PFSK-1 (cell line): ENCODE data around the gene SYNGR1.

Source experiments
- FOXP2 ChIP-seq: optimal IDR thresholded peaks from 2 replicates; pipeline ENCODE3; 2011; ENCODE audit warnings: borderline replicate concordance, control low read depth, inconsistent platforms; ENCODE audit not compliant: insufficient read depth; ENCODE audit errors: extremely low read length, extremely low read depth
- POLR2AphosphoS5 ChIP-seq: IDR thresholded peaks from 2 replicates; pipeline ENCODE4 v1.6.1; 2012; ENCODE audit warnings: low read depth, mild to moderate bottlenecking, control low read depth, low read length, moderate library complexity
- SIN3A ChIP-seq: IDR thresholded peaks from 2 replicates; pipeline ENCODE4 v1.6.1; 2012; ENCODE audit warnings: mild to moderate bottlenecking, low read length, moderate library complexity, borderline replicate concordance; ENCODE audit not compliant: insufficient read depth
- TAF1 ChIP-seq: IDR thresholded peaks from 2 replicates; pipeline ENCODE4 v1.6.1; 2012; ENCODE audit warnings: low read length, control low read depth, borderline replicate concordance; ENCODE audit not compliant: insufficient read depth
- TF ChIP-seq, protein P1 (sequence below), 2 experiments: IDR thresholded peaks; 2 replicates each; pipeline versions ENCODE4 v1.6.1 to v1.8.0; 2011 to 2012; ENCODE audit warnings: low read depth in 2 of 2, low read length in 2 of 2, control low read depth in 1 of 2, inconsistent platforms in 1 of 2, mild to moderate bottlenecking in 1 of 2, moderate library complexity in 1 of 2; ENCODE audit not compliant: insufficient read depth in 1 of 2

DNA sequence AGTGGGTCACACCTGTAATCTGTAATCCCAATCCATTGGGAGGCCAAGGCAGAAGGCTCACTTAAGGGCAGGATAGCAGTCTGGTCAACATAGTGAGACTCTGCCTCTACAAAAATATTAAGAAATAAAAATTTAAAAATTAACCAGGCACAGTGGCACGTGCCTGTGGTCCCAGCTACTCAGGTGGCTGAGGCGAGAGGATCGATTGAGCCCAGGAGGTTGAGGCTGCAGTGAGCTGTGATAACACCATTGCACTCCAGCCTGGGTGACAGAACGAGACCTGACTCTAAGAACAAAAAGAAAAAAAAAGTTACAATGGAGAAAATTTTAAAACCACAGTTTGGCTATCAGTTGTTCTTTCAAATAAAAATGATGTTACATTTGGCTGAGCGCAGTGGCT is 13.4 kb upstream of the SYNGR1 start:
- TF ChIP-seq POLR2AphosphoS5 (no peak), TAF1 (no peak), SIN3A (no peak), FOXP2 (no peak)
- TF ChIP-seq, protein P1, sequence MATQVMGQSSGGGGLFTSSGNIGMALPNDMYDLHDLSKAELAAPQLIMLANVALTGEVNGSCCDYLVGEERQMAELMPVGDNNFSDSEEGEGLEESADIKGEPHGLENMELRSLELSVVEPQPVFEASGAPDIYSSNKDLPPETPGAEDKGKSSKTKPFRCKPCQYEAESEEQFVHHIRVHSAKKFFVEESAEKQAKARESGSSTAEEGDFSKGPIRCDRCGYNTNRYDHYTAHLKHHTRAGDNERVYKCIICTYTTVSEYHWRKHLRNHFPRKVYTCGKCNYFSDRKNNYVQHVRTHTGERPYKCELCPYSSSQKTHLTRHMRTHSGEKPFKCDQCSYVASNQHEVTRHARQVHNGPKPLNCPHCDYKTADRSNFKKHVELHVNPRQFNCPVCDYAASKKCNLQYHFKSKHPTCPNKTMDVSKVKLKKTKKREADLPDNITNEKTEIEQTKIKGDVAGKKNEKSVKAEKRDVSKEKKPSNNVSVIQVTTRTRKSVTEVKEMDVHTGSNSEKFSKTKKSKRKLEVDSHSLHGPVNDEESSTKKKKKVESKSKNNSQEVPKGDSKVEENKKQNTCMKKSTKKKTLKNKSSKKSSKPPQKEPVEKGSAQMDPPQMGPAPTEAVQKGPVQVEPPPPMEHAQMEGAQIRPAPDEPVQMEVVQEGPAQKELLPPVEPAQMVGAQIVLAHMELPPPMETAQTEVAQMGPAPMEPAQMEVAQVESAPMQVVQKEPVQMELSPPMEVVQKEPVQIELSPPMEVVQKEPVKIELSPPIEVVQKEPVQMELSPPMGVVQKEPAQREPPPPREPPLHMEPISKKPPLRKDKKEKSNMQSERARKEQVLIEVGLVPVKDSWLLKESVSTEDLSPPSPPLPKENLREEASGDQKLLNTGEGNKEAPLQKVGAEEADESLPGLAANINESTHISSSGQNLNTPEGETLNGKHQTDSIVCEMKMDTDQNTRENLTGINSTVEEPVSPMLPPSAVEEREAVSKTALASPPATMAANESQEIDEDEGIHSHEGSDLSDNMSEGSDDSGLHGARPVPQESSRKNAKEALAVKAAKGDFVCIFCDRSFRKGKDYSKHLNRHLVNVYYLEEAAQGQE (IDR thresholded peaks at IDR 0.05; ENCODE audit: insufficient read depth in 1 of 2, low read depth in 2 of 2, low read length in 2 of 2), result no peak
